Astrocyte (in vitro differentiated cells and primary cell): ENCODE data around the gene TMPRSS9.

ENCODE experiments used
- CTCF ChIP-seq: IDR thresholded peaks from 2 replicates; pipeline ENCODE4 v1.5.1; 2011; ENCODE audit warnings: low read depth, mild to moderate bottlenecking, inconsistent platforms, low read length, moderate library complexity; ENCODE audit not compliant: insufficient read depth
- EZH2 ChIP-seq: IDR thresholded peaks from 2 replicates; pipeline ENCODE4 v1.6.1; 2012; ENCODE audit warnings: mild to moderate bottlenecking, low read length, inconsistent platforms; ENCODE audit not compliant: insufficient read depth

DNA sequence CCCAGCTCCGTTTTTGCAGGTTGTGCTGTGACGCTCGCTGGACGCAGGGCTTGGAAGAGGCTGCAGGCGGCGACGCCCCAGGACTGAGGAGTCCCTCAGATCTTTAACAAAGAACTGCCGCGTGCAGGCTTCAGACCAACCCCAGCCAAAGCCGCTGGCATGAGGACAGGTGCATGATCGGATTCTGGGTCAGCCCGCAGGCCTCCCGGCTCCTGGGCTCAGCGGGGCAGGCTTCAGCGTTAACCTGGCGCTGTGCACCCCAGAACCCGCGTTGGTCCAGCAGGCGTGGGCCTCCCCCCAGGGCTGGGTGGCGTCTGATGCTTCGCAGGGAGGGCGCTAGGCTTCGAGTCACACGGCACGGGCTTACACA, 68.2 kb downstream of the TMPRSS9 start:
- TF ChIP-seq CTCF (no peak), EZH2 (no peak)
